GM12865 (cell line): Measurements from ENCODE around the gene EMILIN2.

Experiments used
- DNase-seq: peaks from one replicate; pipeline ENCODE4 v3.0.0; 2010; ENCODE audit warnings: low read depth
- H3K4me3 ChIP-seq: 2 replicates; pipeline ENCODE4 v1.5.1; 2011; ENCODE audit warnings: mild to moderate bottlenecking, low read depth, low read length, control low read depth
- TF ChIP-seq, protein P1 (sequence below): IDR thresholded peaks from 2 replicates; pipeline ENCODE4 v1.5.1; 2011; ENCODE audit warnings: low read length, control low read depth, low read depth, inconsistent platforms; ENCODE audit not compliant: insufficient read depth; ENCODE audit errors: missing control alignments

EMILIN2 gene

DNA sequence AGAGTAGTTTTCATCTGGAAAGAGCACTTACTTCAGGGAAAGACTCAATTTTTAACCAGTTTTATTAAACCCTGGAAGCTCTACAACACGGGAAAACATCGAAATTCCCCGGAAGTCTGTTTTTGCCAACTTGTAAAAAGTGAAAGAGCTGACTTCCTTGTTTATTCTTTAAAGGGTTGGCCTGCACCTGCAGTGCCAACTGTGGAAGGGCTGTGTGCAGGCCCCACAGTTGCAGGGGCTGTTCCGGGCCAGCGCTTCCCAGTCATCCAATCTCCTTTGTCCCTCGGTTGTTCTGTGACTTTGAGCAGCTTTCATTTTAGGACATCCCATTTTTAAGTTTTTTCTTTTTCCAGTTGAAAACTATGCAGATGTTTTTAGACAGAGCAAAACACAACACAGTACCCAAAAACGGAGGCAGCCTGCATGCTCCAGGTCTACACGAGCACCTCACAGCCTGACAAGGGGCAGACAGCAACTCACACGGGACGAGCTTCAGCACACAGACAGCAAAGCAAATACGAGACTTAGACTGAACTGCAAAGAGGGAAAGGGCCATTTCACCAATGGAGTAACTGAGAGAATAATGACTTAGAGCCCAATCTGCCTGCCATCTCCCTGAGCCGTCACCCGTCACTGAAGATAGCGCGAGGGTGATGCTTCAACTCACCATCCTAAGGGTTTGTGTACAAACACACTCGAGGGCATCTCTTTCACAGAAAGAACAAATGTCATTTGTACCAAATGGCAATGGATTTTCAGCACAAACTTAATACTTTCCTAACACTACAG lies 70.6 kb downstream of the EMILIN2 start:
- TF ChIP-seq, protein P1, sequence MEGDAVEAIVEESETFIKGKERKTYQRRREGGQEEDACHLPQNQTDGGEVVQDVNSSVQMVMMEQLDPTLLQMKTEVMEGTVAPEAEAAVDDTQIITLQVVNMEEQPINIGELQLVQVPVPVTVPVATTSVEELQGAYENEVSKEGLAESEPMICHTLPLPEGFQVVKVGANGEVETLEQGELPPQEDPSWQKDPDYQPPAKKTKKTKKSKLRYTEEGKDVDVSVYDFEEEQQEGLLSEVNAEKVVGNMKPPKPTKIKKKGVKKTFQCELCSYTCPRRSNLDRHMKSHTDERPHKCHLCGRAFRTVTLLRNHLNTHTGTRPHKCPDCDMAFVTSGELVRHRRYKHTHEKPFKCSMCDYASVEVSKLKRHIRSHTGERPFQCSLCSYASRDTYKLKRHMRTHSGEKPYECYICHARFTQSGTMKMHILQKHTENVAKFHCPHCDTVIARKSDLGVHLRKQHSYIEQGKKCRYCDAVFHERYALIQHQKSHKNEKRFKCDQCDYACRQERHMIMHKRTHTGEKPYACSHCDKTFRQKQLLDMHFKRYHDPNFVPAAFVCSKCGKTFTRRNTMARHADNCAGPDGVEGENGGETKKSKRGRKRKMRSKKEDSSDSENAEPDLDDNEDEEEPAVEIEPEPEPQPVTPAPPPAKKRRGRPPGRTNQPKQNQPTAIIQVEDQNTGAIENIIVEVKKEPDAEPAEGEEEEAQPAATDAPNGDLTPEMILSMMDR = no peak
- H3K4me3 ChIP-seq = no peak overlapping the region
- no peak for DNase-seq

DNA sequence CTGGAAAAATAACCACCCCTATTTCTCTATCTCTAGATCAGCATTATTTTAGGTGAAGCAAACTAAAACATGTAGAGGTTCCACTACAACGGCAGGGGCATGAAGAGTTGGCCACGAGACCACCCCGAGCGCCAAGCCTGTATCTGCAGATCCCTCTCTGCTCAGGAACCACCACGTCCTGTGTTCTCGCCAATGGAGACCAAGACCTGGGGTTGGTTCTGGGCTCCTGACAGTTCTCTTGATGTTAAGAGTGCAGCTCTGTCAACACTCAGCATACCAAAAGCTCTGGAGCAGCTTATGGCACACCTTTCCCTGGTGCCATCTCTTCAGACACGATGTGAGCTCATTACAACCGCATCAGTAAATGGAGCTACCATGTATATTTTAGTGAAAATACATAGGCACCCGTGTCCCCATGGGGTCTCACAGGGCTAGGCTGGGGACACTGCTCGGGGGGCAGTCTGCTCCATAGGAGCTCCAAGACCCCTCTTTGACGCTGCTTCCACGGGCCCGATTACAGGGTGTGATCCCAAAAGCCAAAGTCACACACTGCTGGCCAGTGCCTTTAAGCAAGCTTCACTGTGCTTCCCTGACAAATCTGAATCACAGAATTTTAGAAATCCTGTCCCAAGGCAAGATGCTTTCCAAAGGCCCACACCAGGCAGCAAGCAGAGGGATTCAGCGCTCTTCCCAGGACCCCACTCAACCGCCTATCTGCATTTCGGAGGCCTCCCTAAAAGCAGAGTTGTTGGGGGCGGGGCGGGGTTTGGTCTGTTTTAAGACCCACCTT lies 72.2 kb downstream of the EMILIN2 start:
- TF ChIP-seq, protein P1 = no peak
- no peak for DNase-seq
- H3K4me3 ChIP-seq = no peak overlapping the region

DNA sequence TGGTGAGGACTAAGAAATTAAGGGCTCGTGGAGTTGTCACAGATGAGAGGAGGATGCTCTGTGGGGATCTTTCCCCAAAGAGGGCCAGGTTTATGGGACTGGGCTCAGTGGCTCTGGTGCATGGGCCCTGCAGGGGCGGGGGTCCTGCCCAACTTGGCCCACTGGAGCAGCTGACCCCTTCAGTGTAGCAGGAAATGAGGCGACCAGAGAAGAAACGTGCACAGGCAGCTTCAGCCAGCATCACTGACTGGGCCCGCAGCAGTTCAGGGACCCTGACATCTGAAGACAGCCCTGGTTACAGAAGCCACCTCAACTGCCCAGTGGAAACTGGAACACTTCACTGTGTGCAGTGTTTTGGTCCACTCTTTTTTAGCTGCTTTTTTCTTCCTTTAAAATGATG lies 72.8 kb downstream of the EMILIN2 start:
- no peak overlapping the region for H3K4me3 ChIP-seq
- TF ChIP-seq, protein P1 = no peak
- no peak for DNase-seq

DNA sequence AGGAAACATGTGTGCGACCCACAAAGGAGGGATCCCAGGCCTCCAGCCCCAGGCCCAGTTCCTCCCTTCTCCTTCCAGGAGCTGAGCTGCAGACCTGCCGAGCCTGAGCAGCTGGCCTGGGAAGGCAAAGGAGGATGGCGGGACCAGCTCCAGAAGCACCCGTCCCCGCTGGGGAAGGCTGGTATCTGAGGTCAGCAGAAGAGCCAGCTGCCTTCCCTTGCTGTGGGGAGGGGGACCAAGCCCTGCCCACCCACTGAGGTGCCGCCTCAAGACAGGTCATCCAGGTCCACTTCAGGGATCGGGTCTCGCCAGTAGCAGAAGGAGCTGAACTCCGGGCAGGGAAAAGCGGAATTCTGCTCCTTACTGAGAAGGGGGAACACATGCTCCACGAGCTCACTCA lies 73.2 kb downstream of the EMILIN2 start:
- TF ChIP-seq, protein P1 = no peak
- DNase-seq = no peak
- H3K4me3 ChIP-seq = no peak overlapping the region

DNA sequence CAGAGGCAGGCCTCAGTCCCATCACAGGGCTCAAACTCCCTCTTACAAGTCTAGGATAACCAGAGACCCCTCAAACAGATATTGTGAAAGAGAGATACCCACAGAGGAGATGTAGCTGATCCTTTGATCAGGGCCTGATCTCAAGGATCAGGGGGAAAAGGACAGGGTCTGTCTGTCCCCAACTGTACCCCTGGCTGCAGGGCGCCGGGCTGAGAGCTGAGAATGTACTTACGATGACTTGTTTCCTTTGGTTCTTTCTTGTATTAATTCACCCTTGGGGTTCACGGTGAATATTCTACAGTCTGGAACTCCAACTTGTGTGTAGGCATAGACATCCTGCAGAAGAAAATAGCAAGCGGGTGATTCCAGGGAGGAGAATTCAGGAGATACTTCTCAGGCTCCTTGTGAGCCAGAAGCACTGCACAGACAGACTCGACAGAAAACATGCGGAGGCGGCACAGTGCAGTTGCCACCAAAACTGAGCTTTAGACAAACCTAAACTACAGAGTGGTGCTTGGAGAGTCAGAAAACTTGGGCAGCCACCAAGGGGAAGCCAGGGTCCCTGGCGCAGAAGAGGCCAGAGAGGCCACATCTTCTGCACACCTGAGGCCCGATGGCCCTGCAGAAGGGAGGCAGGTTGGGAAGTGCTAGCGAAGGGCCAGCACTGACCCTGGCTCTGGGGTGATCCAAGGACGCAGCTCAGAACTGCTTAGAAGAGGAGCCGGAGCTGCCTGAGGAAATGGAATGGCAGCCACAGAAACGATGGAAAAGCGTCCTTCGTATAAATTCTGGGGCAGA lies 73.9 kb downstream of the EMILIN2 start:
- DNase-seq = no peak
- TF ChIP-seq, protein P1 = no peak
- H3K4me3 ChIP-seq = no peak overlapping the region

DNA sequence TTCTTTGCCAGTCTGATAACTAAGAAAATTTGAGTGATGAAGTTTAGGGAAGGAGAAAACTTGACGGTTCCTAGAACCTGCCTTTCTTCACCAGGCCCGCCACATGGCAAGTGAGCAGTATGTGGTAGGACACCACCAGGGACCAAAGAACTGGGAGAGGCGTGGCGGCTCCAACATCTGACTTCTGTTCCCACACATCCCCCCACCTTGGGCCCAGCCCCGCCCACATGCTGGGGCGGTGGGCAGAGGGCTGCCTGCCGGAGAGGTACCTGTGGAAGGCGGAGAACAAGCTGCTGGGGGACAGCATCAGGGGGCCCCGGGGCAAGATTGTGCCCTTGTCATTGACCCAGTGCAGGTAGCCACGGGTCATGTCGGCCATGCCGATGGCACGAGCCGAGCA lies 75.0 kb downstream of the EMILIN2 start:
- TF ChIP-seq, protein P1 = no peak
- DNase-seq = no peak

More for the DNA sequence above, 75.0 kb downstream of the EMILIN2 start:
- no peak overlapping the region for H3K4me3 ChIP-seq
